CD4-positive, alpha-beta T cell treated with Interleukin-1 beta for 1 hour (primary cell): ENCODE measurements around the gene KCNIP4.
"Not testable (repeated sequence)": the region's sequence is repeated elsewhere in the genome, so short reads cannot be mapped to it uniquely, and the experiment has no call there.

Experiments
- DNase-seq, 2 donors: peaks; one replicate each; pipeline ENCODE4 v3.0.0-alpha.2; 2020 to 2022

KCNIP4 gene

DNA sequence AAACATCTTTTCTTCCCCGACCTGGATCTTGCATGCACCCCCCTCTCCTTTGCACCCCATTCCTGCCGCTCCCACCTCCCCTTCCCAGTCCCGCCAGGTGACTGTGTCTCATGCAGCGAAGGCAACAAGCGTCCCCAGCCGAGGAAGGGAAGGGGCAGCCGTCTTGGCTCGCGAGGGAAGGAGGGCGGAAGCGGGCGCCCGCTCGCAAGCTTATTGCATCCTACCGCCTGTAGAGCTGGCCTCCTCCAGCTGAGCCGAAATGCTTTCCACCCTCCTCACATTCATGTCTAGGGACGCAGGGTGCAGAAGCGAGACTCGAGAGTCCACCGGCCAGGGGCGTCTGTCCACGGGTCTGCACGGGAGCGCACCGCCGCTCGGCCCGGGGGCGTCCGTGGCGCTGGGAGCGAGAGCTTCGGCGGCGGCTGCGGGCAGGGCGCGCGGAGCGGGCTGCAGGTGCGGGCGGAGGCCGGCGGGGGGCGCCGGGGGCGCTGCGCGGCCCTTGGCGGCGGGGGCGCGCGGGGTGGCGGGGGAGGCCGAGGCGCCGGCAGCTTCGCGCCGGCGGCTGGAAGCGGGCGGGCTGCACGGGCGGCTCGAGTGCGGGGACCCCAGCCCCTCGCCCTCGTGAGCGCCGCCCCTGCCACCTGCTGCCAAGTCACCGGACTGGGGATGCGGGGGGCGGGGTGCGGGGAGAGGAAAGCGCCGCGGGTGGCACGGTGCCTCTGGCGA is at the start of gene KCNIP4:
Gene KCNIP4 (minus strand): TSS at position 426 of the 726 bp plus-strand sequence.
- no peak for DNase-seq

DNA sequence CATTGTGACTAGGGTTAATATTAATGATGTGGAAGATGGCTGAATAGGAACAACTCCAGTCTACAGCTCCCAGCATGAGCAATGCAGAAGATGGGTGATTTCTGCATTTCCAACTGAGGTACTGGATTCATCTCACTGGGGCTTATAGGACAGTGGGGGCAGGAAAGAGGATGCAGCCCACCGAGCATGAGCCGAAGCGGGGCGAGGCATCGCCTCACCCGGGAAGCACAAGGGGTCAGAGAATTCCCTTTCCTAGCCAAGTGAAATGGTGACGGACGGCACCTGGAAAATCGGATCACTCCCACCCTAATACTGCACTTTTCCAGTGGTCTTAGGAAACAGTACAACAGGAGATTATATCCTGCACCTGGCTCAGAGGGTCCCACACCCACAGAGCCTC is 48.0 kb upstream of the KCNIP4 start:
- not testable (repeated sequence) for DNase-seq

- DNase-seq: no peak
These were observed 43.8 kb upstream of the KCNIP4 start for GRCh38 chr4:21992330-21992729.

DNA sequence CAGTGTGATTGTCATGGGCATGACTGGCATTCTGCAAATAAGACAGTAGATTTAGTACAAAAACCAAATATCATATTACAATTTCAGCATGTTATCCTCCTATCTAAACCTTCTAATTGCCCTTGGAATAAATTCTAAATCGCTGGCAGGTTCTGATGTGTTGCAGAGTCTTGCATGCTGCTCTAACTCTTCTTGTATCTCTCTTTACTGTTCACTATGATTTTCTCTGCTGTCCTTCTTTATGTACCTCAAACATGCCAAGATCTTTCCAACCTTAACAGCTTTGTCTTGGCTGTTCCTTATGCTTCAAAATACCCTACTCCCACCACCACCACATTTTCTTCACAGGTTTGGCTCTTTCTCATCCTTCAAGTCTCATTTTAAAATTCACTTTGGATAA is 43.0 kb upstream of the KCNIP4 start:
- DNase-seq: no peak

DNA sequence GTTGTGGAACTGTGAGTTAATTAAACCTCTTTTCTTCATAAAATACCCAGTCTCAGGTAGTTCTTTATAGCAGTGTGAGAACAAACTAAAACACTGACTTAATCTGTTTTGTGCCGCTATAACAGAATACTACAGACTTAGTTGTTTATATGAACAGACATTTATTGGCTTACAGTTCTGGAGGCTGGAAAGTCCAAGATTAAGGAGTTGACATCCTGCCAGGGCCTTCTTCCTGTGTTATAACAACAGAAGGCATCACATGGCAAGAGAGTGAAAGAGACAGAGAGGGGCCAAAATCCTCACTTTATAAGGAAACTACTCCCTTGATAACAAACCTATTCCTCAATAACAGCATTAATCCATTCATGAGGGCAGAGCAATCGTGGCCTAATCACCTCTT is 42.5 kb upstream of the KCNIP4 start:
- no peak for DNase-seq

GRCh38 chr4:21989351-21989750 is 40.8 kb upstream of the KCNIP4 start:
- no peak for DNase-seq

DNA sequence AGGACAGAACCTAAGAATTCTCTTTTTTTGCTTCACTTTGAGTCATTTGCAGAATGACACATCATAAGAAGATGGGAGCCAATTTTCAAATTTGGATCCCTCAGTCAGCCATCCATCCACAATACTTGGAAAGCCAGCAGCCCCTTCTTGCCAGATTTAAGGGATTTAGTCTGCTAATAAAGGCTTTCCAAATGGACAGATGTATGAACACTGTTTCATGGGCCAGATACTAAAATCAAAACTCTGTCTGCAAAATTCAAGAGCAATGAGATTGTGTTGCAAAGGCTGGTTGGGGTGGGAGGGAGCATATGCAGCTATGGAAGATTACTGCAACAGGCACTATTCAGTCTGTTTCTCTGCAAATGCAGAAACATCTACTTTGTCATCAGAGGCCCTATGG is 37.7 kb upstream of the KCNIP4 start:
- DNase-seq: no peak

GRCh38 chr4:21982087-21982486 is 33.5 kb upstream of the KCNIP4 start:
- DNase-seq: no peak

DNA sequence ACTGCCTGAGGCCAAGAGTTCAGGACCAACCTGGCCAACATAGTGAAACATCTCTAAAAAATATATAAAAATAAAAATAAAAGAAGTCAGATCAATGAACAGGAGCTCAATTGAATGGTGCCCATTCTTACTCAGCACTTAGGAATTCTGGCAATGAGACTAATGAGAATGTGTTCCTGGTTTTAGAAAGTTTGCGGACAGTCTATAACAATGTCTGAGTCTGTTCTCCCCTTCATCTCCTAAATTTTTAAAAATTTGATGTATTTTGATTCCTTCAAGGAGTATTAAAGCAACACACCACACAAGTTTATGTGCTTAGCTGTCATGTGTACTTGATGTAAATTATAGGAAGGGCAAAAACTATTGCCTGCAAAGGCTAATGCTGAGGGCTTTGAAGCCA is 30.6 kb upstream of the KCNIP4 start:
- DNase-seq: no peak

DNA sequence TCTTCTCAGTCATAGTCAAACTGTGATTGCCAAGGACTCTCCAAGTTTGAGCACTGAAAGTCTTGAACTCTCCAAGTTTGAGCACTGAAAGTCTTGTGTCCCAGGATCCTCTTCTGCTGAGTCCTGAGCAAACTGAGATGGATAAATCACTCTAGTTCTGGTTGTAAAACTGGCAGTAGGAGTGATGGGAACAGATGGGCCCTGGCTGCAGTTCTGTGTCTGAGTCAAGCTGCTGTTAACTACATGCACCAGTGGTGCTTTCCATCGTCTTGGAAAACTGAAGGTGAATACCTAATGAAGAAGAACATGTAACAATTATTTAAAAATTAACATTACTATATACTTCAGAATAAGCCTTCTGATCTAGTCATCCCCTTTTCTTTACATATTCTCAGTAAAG is 27.6 kb upstream of the KCNIP4 start:
- DNase-seq: no peak

- no peak for DNase-seq
These were observed 25.3 kb upstream of the KCNIP4 start for GRCh38 chr4:21973850-21974249.

GRCh38 chr4:21964762-21965319 is 16.3 kb upstream of the KCNIP4 start:
- no peak for DNase-seq

GRCh38 chr4:21962691-21963090 is 14.1 kb upstream of the KCNIP4 start:
- DNase-seq: no peak

- no peak for DNase-seq
These were observed 12.2 kb upstream of the KCNIP4 start for GRCh38 chr4:21960793-21961192.

DNA sequence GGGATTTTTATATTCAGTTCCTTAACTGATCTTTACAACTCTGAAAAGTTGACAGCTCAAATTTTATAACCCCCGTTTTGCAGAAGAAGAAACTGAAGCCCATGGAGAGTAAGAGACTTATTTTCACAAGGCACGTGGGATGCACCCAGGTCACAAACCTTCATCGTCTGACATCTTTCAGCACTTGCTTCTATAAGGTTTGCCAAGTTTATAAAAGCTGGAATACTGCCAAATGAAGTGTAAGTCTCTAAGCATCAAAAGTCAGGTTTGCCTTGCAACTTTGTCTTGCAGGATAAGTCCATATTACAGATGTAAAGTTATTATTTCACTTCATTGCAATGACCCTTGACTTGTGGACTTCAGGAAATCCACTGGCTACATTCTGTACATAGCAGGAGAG is 6.3 kb upstream of the KCNIP4 start:
- no peak for DNase-seq

DNA sequence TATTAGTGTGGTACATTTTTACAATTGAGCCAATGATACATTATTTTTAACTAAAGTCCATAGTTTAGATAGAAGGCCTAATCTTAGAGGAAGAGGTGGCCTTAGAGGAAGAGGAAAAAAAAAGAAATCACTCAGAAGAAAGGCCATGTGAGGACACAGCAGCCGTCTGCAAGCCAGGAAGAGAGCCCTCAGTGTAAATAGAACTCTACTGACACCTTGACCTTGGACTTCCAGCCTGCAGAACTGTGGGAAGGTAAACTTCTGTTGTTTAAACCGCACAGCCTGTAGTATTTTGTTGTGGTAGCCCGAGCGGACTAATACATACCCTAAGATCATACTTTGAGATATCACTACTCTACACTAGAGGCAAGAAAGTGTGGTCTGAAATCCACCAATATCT is 5.1 kb upstream of the KCNIP4 start:
- no peak for DNase-seq

DNA sequence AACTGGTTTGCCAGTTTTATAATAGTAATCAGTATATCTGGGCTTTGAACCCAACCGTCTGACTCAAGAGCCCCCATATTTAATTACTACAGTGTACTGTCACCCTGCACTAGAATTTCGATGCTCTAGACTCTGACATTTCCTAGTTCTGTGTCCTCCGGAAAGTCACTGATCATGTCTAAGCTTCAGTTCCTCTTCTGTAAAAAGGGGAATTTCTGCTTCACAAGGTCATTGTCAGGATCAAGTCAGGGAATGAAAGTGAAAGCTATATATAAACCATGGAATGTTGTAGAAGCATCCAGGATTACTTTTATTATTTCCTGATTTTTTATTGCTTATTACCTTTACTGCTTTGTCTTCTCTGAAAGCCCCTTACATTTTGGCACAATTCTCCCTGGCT is 4.0 kb upstream of the KCNIP4 start:
- DNase-seq: no peak

GRCh38 chr4:21949073-21949457 is 493 bp upstream of the KCNIP4 start:
- no peak for DNase-seq

GRCh38 chr4:21947791-21948346 is 703 bp downstream of the KCNIP4 start:
- no peak for DNase-seq

- DNase-seq: no peak
These were observed 1.7 kb downstream of the KCNIP4 start for GRCh38 chr4:21946858-21947257.

- DNase-seq: no peak
These were observed 26.9 kb downstream of the KCNIP4 start for GRCh38 chr4:21921526-21922180.

DNA sequence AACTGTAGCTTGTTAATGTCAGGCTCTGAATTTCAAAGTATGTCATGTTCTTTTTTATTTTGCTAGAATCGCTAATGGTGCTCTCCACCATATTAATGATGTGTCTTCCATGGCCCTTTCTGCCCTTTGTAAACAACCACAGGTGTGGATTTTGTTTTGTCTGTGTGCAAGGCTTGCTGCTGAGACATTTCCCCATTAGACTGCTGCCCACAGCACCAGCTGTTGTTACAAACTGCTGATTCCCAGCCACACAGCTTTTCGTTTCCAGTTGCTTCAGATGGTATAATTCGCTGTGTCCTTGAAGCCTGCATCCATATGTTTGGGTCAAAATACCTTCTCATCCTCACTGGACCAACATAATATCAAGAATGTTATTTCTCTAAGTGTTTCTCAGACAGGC is 32.8 kb downstream of the KCNIP4 start:
- no peak for DNase-seq

DNA sequence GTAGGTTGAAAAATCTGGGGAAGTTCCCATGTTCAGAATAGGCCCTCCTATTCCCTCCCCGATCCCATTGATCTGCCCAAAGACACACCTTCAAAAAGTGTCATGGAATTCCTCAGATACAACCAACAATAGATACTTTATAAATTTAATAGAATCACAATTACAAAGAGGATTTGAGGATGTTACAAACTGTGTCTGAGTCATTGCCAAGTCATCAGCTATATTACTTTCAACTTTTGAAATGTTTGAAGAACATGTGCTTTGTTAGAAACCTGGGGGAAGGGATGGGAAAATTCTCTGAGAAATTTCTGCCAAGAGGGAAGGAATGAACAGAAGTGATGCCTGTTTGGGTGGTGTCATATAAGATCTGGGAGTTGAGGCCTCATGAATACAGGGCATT is 46.7 kb downstream of the KCNIP4 start:
- no peak for DNase-seq

DNA sequence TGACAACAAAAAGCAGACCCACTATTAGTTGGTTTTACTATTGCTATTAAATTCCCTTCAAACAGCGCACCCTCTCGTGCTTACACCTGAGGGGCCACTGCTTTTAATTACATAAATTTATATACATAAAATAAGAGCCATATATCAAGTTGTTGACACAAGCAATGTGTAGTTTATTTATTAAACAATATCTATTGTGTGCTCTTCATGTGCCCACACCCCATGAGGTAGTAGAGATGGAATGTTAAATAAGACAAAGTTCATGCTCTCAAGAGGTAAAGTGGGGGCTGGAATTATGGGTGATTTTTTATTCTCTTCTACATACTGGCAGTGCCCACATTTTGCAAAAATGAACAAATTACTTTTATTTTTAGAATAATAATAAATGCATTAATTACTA is 47.3 kb downstream of the KCNIP4 start:
- no peak for DNase-seq
